Measurements from ENCODE around the gene MAN1A1.

The MAN1A1 gene

DNA sequence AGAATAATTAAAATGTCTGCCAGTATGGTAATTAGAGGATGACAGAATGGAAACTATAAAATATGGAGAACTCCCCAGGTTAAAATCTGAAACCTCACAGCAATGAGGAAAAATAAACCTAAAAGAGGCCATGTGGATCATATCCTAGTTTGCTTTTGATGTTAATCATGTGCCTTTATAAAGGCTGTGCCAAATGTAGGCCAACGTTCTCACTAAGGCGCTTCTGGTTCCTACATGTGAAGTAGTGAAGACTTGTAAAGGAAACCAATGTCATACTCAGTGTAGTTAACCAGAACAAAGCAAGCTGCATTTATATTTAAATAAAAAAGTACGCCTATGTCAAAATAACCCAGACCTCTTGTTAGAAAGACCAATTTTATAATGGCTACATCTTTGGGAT is 157.4 kb downstream of the MAN1A1 start:
- no peak for ATAC-seq
- peaks cover 39% of the 10 kb centered on the region for H3K36me3 Mint-ChIP-seq (ENCODE audit: low read depth)
- H3K4me1 Mint-ChIP-seq: no peaks in the 10 kb centered on the region
- no peaks in the 10 kb centered on the region for H3K27me3 Mint-ChIP-seq
- no peak overlapping the region for H3K27ac Mint-ChIP-seq
- H3K9me3 Mint-ChIP-seq: no peaks in the 10 kb centered on the region
- DNase-seq: no peak
- H3K4me3 Mint-ChIP-seq: no peak overlapping the region

DNA sequence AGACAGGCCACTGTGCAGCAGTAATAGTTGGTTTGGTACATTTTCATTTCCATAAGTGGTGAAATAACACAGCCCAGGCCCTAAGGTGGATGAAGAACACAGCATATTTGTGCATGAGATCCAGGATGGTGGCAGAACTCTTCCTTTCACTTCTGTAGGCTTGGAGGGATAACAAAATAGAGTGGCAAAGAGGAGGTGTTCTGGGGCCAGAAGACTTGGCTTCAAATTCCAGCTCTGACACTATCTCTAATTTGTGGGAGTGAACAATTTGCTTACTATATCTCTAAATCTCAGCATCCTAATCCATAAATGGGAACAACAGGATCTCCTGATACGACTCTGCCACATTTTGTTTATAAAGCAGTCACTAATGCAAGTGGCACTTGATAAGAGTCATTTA is 159.4 kb downstream of the MAN1A1 start:
- Mint-ChIP-seq H3K27ac (no peak overlapping the region), H3K4me1 (no peaks in the 10 kb centered on the region), H3K27me3 (no peaks in the 10 kb centered on the region), H3K4me3 (no peak overlapping the region), H3K9me3 (no peaks in the 10 kb centered on the region), H3K36me3 (ENCODE audit: low read depth) (peaks cover 43% of the 10 kb centered on the region)
- ATAC-seq (no peak), DNase-seq (no peak)

DNA sequence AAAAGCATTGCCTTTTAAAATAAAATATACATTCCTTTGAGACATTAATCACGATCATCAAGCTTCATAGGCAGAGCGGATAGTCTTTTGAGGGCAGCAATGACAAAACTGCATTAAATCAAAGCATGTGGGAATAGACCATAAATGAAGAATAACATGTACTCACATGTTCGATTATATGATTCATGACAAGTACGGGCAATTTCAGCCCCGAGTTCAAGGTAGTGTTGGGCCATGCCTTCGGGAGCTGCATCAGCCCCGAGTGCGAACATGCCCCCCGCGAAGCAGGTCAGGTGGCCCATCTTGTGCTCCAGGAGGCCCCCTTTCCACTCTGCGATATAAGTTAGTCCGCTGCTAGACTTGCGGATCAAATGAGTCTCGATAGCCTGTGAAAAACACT is 160.1 kb downstream of the MAN1A1 start:
- Mint-ChIP-seq H3K36me3 (ENCODE audit: low read depth) (peaks cover 47% of the 10 kb centered on the region), H3K4me1 (no peaks in the 10 kb centered on the region), H3K27ac (no peak overlapping the region), H3K27me3 (no peaks in the 10 kb centered on the region), H3K4me3 (no peak overlapping the region), H3K9me3 (no peaks in the 10 kb centered on the region)
- DNase-seq (no peak), ATAC-seq (no peak)

DNA sequence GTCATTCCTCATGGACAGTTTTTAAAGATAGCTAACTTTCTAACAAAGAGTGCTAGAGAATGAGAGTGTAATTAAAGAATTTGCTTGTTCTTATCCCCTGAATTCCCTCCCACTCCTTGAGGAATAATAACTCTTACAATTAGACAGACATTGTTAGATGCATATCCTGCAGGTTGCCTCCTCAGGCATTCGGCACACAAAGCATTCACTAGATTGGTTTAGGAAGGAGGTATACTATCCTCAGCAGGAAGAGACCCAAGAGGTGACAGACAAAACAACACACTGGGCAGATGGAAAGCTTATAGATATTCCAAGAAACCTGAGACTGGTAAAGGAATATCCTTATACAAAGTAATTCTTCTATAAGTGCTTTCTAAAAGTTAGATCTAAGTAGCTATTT is 162.0 kb downstream of the MAN1A1 start:
- no peak overlapping the region for H3K27ac Mint-ChIP-seq
- no peak for DNase-seq
- H3K9me3 Mint-ChIP-seq: no peaks in the 10 kb centered on the region
- no peak overlapping the region for H3K4me3 Mint-ChIP-seq
- no peaks in the 10 kb centered on the region for H3K4me1 Mint-ChIP-seq
- no peak for ATAC-seq
- peaks cover 50% of the 10 kb centered on the region for H3K36me3 Mint-ChIP-seq (ENCODE audit: low read depth)
- H3K27me3 Mint-ChIP-seq: no peaks in the 10 kb centered on the region

DNA sequence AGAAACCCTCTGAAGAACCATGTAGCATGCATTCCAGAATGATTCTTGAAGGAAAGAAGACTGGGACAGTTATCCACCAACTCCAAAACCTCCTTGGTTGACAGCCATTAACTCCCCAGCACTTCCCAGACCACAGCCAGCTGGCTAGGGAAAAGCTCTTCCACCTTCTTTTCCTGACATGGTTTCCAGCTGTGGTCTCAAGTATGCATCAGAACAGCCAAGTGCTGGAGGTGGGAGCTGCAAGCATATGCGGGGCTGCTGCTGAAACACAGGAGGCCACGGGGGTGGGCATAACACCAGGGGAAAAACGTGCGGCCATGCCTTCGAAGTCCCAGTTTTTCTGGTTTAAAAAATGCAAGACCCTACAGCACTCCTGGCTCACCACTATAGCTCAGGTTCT is 163.1 kb downstream of the MAN1A1 start:
- Mint-ChIP-seq H3K4me3 (no peak overlapping the region), H3K36me3 (ENCODE audit: low read depth) (peaks cover 54% of the 10 kb centered on the region), H3K4me1 (no peaks in the 10 kb centered on the region), H3K9me3 (no peaks in the 10 kb centered on the region), H3K27me3 (no peaks in the 10 kb centered on the region), H3K27ac (no peak overlapping the region)
- no peak for DNase-seq
- ATAC-seq: no peak

DNA sequence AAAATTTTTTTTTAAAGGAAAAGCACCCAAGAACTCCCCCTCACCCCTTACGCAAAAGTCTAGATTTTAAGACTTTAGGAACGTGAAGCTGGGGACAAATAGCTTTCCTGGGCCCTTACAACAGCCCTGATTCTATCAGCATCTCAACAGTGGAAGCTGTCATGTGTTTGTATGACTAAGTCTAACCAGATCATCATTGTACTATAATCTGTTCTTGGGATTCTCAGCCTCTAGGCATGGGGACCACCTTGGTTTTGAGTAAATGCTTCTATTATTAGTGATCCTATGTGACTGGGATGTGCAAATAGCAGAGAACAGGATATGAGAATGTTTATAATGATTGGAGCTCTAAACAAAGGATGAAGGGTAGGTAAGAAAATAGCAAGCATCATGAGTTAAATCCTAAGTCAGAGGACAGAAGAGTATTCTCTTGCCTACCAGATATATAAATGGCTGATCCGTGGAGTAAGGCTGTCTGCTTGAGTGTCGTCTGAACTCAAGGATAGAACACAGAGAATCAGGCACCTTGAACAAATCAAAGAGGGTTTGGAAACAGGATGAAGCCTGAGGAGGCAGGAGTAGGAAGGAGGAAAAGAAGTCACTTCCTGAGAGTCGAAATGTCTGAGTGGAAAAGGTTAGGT is 165.4 kb downstream of the MAN1A1 start:
- Mint-ChIP-seq H3K36me3 (ENCODE audit: low read depth) (peaks cover 58% of the 10 kb centered on the region), H3K27ac (no peak overlapping the region), H3K27me3 (no peaks in the 10 kb centered on the region), H3K9me3 (no peaks in the 10 kb centered on the region), H3K4me1 (peaks cover 9% of the 10 kb centered on the region), H3K4me3 (no peak overlapping the region)
- DNase-seq: no peak
- ATAC-seq: no peak

DNA sequence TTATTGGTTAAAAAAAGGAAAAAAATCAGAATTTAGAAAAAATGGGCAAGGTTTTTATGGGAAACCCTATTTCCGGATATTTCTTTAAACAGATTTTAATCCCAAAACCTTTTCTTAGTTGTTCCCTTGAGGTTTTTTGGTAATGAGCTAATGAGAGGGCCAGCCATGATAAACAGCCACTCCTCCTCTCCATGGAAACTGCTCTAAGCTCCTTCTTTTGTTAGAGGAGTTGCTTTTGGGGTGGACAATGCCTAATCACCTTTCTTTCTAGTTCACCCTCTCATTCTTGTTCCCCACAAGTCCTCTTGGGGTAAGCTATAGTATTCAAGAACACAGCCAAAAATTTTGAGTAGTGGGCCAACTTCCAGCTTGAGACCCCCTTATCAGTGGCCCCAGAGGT is 166.1 kb downstream of the MAN1A1 start:
- Mint-ChIP-seq H3K9me3 (no peaks in the 10 kb centered on the region), H3K27me3 (no peaks in the 10 kb centered on the region), H3K36me3 (ENCODE audit: low read depth) (peaks cover 60% of the 10 kb centered on the region), H3K4me1 (peaks cover 9% of the 10 kb centered on the region), H3K27ac (no peak overlapping the region), H3K4me3 (no peak overlapping the region)
- no peak for DNase-seq
- ATAC-seq: no peak

DNA sequence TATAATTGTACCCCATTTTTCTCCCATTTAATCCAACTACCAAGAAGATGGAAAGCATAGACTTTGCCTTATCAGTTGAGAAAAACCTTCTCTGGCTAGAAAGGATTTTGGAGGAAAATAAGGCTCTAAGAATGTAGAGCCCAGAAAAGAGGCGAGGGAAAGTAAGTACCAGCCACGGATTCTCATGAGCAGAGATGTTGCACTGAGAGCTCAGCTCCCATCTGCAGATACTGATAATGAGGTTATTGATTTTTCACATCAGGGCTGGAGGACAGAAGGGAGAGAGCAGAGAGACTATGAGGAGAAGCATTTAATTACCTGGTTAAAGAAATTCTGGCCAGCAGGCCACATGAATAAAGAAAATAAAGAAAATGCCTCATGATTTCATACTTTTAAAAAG is 166.7 kb downstream of the MAN1A1 start:
- Mint-ChIP-seq H3K36me3 (ENCODE audit: low read depth) (peaks cover 60% of the 10 kb centered on the region), H3K27ac (no peak overlapping the region), H3K4me3 (no peak overlapping the region), H3K27me3 (no peaks in the 10 kb centered on the region), H3K4me1 (peaks cover 9% of the 10 kb centered on the region), H3K9me3 (no peaks in the 10 kb centered on the region)
- ATAC-seq (no peak), DNase-seq (no peak)

DNA sequence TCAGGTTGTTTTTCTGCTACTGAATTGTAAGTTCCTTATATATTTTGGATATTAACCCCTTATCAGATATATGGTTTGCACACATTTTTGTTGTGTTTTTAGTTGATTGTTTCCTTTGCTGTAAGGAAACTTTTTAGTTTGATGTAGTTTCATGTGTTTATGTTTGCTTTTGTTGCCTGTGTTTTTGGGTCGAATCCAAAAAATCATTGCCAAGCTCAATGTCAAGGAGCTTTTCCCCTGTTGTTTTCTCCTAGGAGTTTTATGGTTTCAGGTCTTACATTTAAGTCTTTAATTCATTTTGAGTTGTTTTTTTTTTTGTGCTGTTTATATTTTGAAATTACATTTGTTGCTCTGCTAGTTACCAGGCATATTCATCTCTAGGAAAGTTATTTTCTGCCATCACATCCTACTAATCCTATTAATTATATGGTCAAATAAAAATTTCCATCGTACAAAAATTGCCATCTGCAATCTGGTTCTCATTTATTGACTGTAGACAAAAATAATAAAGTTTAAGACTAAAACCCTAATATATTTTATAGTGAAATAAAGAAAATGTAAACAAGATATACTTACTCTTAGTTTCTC is 167.3 kb downstream of the MAN1A1 start:
- no peak for DNase-seq
- Mint-ChIP-seq H3K4me1 (peaks cover 9% of the 10 kb centered on the region), H3K27ac (no peak overlapping the region), H3K4me3 (no peak overlapping the region), H3K36me3 (ENCODE audit: low read depth) (peaks cover 56% of the 10 kb centered on the region), H3K27me3 (no peaks in the 10 kb centered on the region), H3K9me3 (no peaks in the 10 kb centered on the region)
- ATAC-seq: no peak

DNA sequence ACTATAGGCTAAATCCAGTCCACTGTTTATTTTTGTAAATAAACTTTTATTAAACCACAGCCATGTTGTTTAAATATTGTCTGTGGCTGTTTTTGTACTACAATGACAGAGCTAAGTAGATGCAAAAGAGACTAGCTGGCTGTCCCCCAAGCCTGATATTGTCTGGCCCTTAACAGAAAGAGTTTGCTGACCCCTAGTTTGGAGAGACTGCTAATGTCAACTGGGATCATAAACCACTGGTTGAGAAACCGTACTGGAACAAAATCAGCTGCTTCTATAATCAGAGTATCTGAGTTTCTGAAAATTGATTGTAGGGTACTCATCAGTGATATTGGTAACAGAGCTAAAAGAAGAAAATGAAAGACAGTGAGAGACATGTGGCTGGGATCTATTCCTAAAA is 168.5 kb downstream of the MAN1A1 start:
- Mint-ChIP-seq H3K27ac (no peak overlapping the region), H3K4me3 (no peak overlapping the region), H3K36me3 (ENCODE audit: low read depth) (peaks cover 46% of the 10 kb centered on the region), H3K4me1 (peaks cover 9% of the 10 kb centered on the region), H3K27me3 (no peaks in the 10 kb centered on the region), H3K9me3 (no peaks in the 10 kb centered on the region)
- DNase-seq (no peak), ATAC-seq (no peak)

DNA sequence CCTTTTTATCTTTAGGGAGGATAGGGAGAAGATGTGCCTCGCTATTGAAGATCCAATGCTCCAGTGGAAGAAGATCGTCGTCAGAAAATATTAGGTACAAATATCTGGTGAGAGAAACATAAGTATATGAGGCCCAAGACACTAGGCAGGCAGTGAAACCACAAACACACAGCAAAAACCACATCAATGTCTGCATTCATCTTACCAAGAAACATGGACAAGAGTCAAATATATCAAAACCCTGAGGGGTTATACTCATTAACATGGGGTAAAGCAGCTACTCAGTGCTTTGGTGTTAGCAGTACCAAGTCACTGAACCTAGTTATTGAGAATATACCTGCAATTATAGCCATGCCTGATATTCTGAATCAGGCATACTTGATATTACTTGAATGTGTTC is 169.7 kb downstream of the MAN1A1 start:
- H3K27ac Mint-ChIP-seq: no peak overlapping the region
- no peak for ATAC-seq
- no peak overlapping the region for H3K4me3 Mint-ChIP-seq
- no peak for DNase-seq
- H3K27me3 Mint-ChIP-seq: no peaks in the 10 kb centered on the region
- H3K9me3 Mint-ChIP-seq: no peaks in the 10 kb centered on the region
- H3K36me3 Mint-ChIP-seq (ENCODE audit: low read depth): peaks cover 37% of the 10 kb centered on the region
- peaks cover 9% of the 10 kb centered on the region for H3K4me1 Mint-ChIP-seq

DNA sequence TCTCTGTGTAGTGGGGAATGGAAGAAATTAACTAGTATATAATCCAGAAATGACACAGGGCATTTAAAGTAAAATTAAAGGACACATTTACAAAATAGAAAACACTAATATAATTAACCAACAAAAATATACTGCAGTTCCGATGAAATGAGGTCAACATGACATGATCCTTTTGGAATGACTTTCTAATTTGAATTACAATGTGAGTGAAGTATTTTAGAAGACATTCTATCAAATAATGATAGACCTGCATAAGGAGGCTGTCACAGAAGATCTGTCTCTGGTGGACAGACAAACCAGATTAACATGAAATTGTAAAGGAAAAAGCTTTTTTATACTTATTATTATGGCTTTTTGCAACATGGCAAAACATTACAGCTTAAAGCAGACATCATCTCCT is 170.5 kb downstream of the MAN1A1 start:
- ATAC-seq (no peak), DNase-seq (no peak)
- no peaks in the 10 kb centered on the region for H3K27me3 Mint-ChIP-seq
- no peak overlapping the region for H3K4me3 Mint-ChIP-seq
- H3K4me1 Mint-ChIP-seq: peaks cover 9% of the 10 kb centered on the region
- no peak overlapping the region for H3K27ac Mint-ChIP-seq
- peaks cover 33% of the 10 kb centered on the region for H3K36me3 Mint-ChIP-seq (ENCODE audit: low read depth)
- no peaks in the 10 kb centered on the region for H3K9me3 Mint-ChIP-seq

DNA sequence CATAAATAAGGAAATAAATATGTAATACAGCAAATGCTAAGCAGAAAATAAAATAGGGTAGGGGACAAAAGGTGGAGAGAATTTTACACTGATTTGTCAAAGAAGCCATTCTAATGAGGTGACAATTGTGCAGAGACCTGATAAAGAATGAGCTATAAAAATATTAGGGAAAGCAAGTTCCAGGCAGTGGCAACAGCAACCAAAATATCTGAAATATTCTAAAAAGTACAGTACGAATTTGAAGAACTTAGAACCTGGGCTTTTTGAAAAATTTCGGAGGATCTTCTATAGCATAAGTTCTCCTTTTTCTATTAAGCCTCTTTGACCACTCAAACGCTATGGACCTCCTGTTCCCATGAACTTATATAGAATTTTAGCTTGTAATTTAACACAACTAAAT is 173.1 kb downstream of the MAN1A1 start:
- Mint-ChIP-seq H3K9me3 (no peaks in the 10 kb centered on the region), H3K27me3 (no peaks in the 10 kb centered on the region), H3K4me3 (no peak overlapping the region), H3K36me3 (ENCODE audit: low read depth) (peaks cover 17% of the 10 kb centered on the region), H3K27ac (no peak overlapping the region), H3K4me1 (peaks cover 9% of the 10 kb centered on the region)
- no peak for DNase-seq
- ATAC-seq: no peak

DNA sequence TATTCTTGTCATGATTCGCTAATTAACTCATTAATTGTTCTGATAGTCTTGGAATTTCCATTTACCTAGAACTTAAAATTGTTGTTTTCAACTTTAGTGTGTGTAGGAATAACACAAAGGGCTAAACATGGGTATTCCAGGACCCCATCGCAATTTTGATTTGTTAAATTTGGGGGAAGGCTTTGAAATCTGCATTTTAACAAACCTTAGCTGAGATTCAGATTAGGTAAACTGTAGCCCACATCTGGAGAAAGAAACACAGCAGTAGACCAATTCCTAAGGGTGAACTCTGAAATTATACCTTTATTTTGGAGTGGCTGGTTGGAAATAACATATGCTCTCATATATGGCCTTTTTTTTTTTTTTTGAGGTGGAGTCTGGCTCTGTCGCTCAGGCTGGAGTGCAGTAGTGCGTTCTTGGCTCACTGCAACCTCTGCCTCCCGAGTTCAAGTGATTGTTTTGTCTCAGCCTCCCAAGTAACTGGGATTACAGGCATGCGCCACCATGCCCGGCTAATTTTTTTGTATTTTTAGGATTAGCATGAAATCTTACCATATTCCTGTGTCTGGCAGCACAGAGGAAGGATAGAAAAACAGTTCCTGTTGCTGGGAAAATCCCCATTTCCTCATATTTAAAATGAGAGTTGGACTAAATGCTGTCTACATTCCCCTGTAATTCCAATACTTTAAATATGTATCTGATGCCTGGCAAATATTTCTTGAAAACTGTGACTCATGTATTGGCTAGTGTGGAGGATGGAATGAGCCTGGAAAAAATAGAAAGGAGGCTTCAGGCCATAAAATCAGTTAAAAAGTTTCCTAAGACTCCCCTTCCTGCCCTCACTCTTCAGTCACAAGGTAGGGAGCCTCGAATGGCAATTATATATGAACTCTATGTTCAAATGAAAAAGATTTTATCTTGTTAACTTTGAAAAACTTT is 174.4 kb downstream of the MAN1A1 start:
- peaks cover 12% of the 10 kb centered on the region for H3K36me3 Mint-ChIP-seq (ENCODE audit: low read depth)
- peaks cover 7% of the 10 kb centered on the region for H3K4me1 Mint-ChIP-seq
- ATAC-seq (no peak), DNase-seq (no peak)
- no peaks in the 10 kb centered on the region for H3K27me3 Mint-ChIP-seq
- no peak overlapping the region for H3K27ac Mint-ChIP-seq
- H3K4me3 Mint-ChIP-seq: no peak overlapping the region
- H3K9me3 Mint-ChIP-seq: no peaks in the 10 kb centered on the region

DNA sequence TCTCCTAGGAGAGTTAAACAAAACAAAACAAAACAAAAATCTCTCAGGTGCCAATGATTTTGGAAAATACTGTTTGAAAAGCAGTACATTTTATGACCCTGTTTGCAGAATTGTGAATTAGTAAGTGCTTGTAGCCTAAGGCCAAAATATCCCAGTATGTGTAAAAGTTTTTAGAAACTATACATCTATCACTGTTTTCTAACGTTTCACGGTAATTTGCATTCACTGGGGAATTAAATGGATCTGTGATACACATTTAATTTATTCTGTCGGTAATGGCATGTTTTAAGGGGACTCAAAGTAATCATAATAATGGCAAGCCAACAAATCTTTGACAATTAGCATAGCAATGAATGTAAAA is 175.5 kb downstream of the MAN1A1 start:
- H3K4me3 Mint-ChIP-seq: no peak overlapping the region
- no peaks in the 10 kb centered on the region for H3K27me3 Mint-ChIP-seq
- peaks cover 4% of the 10 kb centered on the region for H3K36me3 Mint-ChIP-seq (ENCODE audit: low read depth)
- H3K9me3 Mint-ChIP-seq: no peaks in the 10 kb centered on the region
- ATAC-seq (no peak), DNase-seq (no peak)
- no peak overlapping the region for H3K27ac Mint-ChIP-seq
- no peaks in the 10 kb centered on the region for H3K4me1 Mint-ChIP-seq
